ENCODE data around the gene SECTM1. TPM values are rescaled to one million over a fixed set of nuclear protein-coding genes. Genes with fewer than 3 reads are reported as not detected.

The SECTM1 gene
- polyA plus RNA-seq, 2 of the 4 experiments (the other 2 are of a cell fraction): 0.22 to 2.0 TPM

- peaks cover 46% of the 10 kb centered on the region for H3K4me1 ChIP-seq
These were observed 50.3 kb downstream of the SECTM1 start for GRCh38 chr17:82283208-82283749.

GRCh38 chr17:82282239-82283207 lies 51.0 kb downstream of the SECTM1 start:
- H3K4me2 ChIP-seq: peak overlapping the region; percentile 50
- CTCF ChIA-PET: interaction anchor here (0.8 to 3.9 kb wide), 12 partner anchors 9 to 70 kb away, joined by 3 to 20 read pairs (median 10); partner anchors contain the start of genes CD7 and CSNK1D
- peak; percentile 16 to 44; a peak in 4 of 6 replicates for ATAC-seq

More at GRCh38 chr17:82283208-82283749, 50.3 kb downstream of the SECTM1 start:
- Histone ChIP-seq H3K4me2 (peak overlapping the region; percentile 50), H3K9me3 (peaks cover 11% of the 10 kb centered on the region), H3K4me3 (no peak overlapping the region), H3K27ac (peak overlapping the region; percentile 82 to 87)
- WGBS (ENCODE audit: missing lambda C conversion rate): 25% methylated on average over 9 of the region's 13 CpGs
- DNase-seq (ENCODE audit: low read depth in 1 of 2, low spot score in 1 of 2) (peak; percentile 69), ATAC-seq (peak; percentile 48 to 57), FAIRE-seq (no peak)
- TF ChIP-seq MAX (IDR thresholded peaks at IDR 0.05) (peak; percentile 89), BHLHE40 (IDR thresholded peaks at IDR 0.05; ENCODE audit: low read depth, low read length) (0 out of 2 replicates have a peak, but pooled peaks have one; percentile 25), NR3C1 (IDR thresholded peaks at IDR 0.05) (no peak), CEBPB (IDR thresholded peaks at IDR 0.05) (no peak), TFCP2L1 (CRISPR knock-in tag; IDR thresholded peaks at IDR 0.05) (no peak), GATA3 (IDR thresholded peaks at IDR 0.05; ENCODE audit: borderline replicate concordance) (peak; percentile 34; the same call in 1 of the 2 replicates), EP300 (IDR thresholded peaks at IDR 0.05) (peak; percentile 21 to 48; a peak in 2 of 5 replicates), NFE2L2 (conservative IDR thresholded peaks at IDR 0.05; ENCODE audit: low read length) (peak; percentile 30; the same call in 1 of the 2 replicates), FOSL2 (IDR thresholded peaks at IDR 0.05) (peak; percentile 83), FOSL2 (CRISPR knock-in tag; IDR thresholded peaks at IDR 0.05) (peak; percentile 97), MYC (IDR thresholded peaks at IDR 0.05; ENCODE audit: borderline replicate concordance, low read length) (peak; percentile 61; the same call in 1 of the 2 replicates), E2F6 (IDR thresholded peaks at IDR 0.05; ENCODE audit: borderline replicate concordance, low read depth) (peak; percentile 54), ZFP36 (IDR thresholded peaks at IDR 0.05; ENCODE audit: borderline replicate concordance, partially characterized antibody) (peak; percentile 96), JUNB (IDR thresholded peaks at IDR 0.05) (peak; percentile 63), JUN (IDR thresholded peaks at IDR 0.05) (peak; percentile 41 to 55; a peak in 3 of 5 replicates), EHMT2 (IDR thresholded peaks at IDR 0.05; ENCODE audit: low read depth) (no peak), PHF8 (IDR thresholded peaks at IDR 0.05; ENCODE audit: borderline replicate concordance, low read depth) (no peak), NPAS2 (CRISPR knock-in tag; IDR thresholded peaks at IDR 0.05; ENCODE audit: borderline replicate concordance) (no peak)
- ChIA-PET POLR2A (interaction anchor here (0.6 to 4.3 kb wide), 5 partner anchors 9 to 28 kb away, joined by 3 to 39 read pairs (median 10); partner anchors contain the start of gene CSNK1D), CTCF (interaction anchor here (0.8 to 3.9 kb wide), 13 partner anchors 9 to 69 kb away, joined by 3 to 20 read pairs (median 8); partner anchors contain the start of genes CD7 and CSNK1D)

More at GRCh38 chr17:82282239-82283207, 51.0 kb downstream of the SECTM1 start:
- DNase-seq (ENCODE audit: low read depth in 1 of 2, low spot score in 1 of 2): no peak
- H3K4me1 ChIP-seq: peaks cover 40% of the 10 kb centered on the region
- H3K9me3 ChIP-seq: peaks cover 9% of the 10 kb centered on the region
- POLR2A ChIA-PET: interaction anchor here (1.0 to 4.3 kb wide), 4 partner anchors 9 to 15 kb away, joined by 4 to 39 read pairs (median 13); partner anchors contain the start of gene CSNK1D
- FAIRE-seq: no peak
- no peak for TF ChIP-seq GATA3 (IDR thresholded peaks at IDR 0.05; ENCODE audit: borderline replicate concordance)
- no peak for TF ChIP-seq MAFK (IDR thresholded peaks at IDR 0.05; ENCODE audit: partially characterized antibody)
- no peak for TF ChIP-seq EHMT2 (IDR thresholded peaks at IDR 0.05; ENCODE audit: low read depth)
- no peak for TF ChIP-seq USF2 (IDR thresholded peaks at IDR 0.05)
- no peak for TF ChIP-seq ESRRA (IDR thresholded peaks at IDR 0.05; ENCODE audit: borderline replicate concordance, low read length)
- TF ChIP-seq NR3C1 (IDR thresholded peaks at IDR 0.05): no peak
- TF ChIP-seq CTCF (IDR thresholded peaks at IDR 0.05): no peak
- no peak for TF ChIP-seq HOXA7 (CRISPR knock-in tag; IDR thresholded peaks at IDR 0.05)
- no peak for TF ChIP-seq NPAS2 (CRISPR knock-in tag; IDR thresholded peaks at IDR 0.05; ENCODE audit: borderline replicate concordance)
- TF ChIP-seq ATOH8 (CRISPR knock-in tag; IDR thresholded peaks at IDR 0.05; ENCODE audit: low read depth): no peak
- TF ChIP-seq RCOR1 (IDR thresholded peaks at IDR 0.05; ENCODE audit: low read depth, low read length): no peak
- no peak for TF ChIP-seq RNF2 (IDR thresholded peaks at IDR 0.05; ENCODE audit: borderline replicate concordance, low read depth)
- TF ChIP-seq SREBF2 (IDR thresholded peaks at IDR 0.05): no peak
- no peak for TF ChIP-seq ZC3H11A (IDR thresholded peaks at IDR 0.05)
- TF ChIP-seq HMGXB4 (CRISPR knock-in tag; IDR thresholded peaks at IDR 0.05; ENCODE audit: borderline replicate concordance): no peak
- TF ChIP-seq RFX5 (IDR thresholded peaks at IDR 0.05): no peak
- no peak for TF ChIP-seq PHF8 (IDR thresholded peaks at IDR 0.05; ENCODE audit: borderline replicate concordance, low read depth)
- peak overlapping the region; percentile 82 to 87 for H3K27ac ChIP-seq
- H3K4me3 ChIP-seq: no peak overlapping the region
- 85% methylated on average over 25 of the region's 25 CpGs for WGBS (ENCODE audit: missing lambda C conversion rate)
